GM23338 (cell line): ENCODE measurements around the gene NFIB. TPM values are rescaled to one million over a fixed set of nuclear protein-coding genes. Genes with fewer than 3 reads are reported as not detected.

ENCODE experiments used
- ATAC-seq: fragments of 200-7000 bp; cut with Tn5 transposase; 3 replicates; pipeline ENCODE4 v1.9.1; 2020
- DNase-seq: peaks from one replicate; pipeline ENCODE4 v3.0.0-alpha.2; 2015; ENCODE audit warnings: low spot score
- H2AFZ ChIP-seq: fragments of 200-600 bp; sonication (generic); 2 replicates; pipeline ENCODE4 v1.8.0; 2016; ENCODE audit warnings: antibody characterized with exemption, mild to moderate bottlenecking, moderate library complexity
- H3F3A ChIP-seq: fragments of 200-600 bp; sonication (generic); replicated peaks from 2 replicates; pipeline ENCODE4 v1.8.0; 2017; ENCODE audit warnings: antibody characterized with exemption, mixed run types, low read depth
- H3K27ac ChIP-seq: fragments of 200-600 bp; sonication (generic); 2 replicates; pipeline ENCODE4 v1.6.1; 2016; ENCODE audit warnings: low read depth
- H3K27me3 ChIP-seq: fragments of 200-600 bp; sonication (generic); 2 replicates; pipeline ENCODE4 v1.8.0; 2016; ENCODE audit warnings: mild to moderate bottlenecking, mixed run types, moderate library complexity; ENCODE audit not compliant: insufficient read depth
- H3K36me3 ChIP-seq: fragments of 200-600 bp; sonication (generic); 2 replicates; pipeline ENCODE4 v1.8.0; 2016; ENCODE audit warnings: mild to moderate bottlenecking; ENCODE audit not compliant: insufficient read depth
- H3K4me1 ChIP-seq: fragments of 200-600 bp; sonication (generic); 2 replicates; pipeline ENCODE4 v1.8.0; 2016; ENCODE audit warnings: mild to moderate bottlenecking, moderate library complexity; ENCODE audit not compliant: insufficient read depth
- H3K4me2 ChIP-seq: fragments of 200-600 bp; sonication (generic); 2 replicates; pipeline ENCODE4 v1.7.1; 2017; ENCODE audit warnings: mixed run types
- H3K4me3 ChIP-seq: fragments of 200-600 bp; sonication (generic); 2 replicates; pipeline ENCODE4 v1.6.1; 2016; ENCODE audit warnings: mixed run types
- H3K79me2 ChIP-seq: fragments of 200-600 bp; sonication (generic); replicated peaks from 2 replicates; pipeline ENCODE4 v1.8.0; 2017; ENCODE audit warnings: mild to moderate bottlenecking; ENCODE audit not compliant: insufficient read depth
- H3K9me2 ChIP-seq: fragments of 200-600 bp; sonication (generic); 2 replicates; pipeline ENCODE4 v1.8.0; 2017; ENCODE audit not compliant: insufficient read depth
- H4K20me1 ChIP-seq: fragments of 200-600 bp; sonication (generic); replicated peaks from 2 replicates; pipeline ENCODE4 v1.8.0; 2017; ENCODE audit warnings: mild to moderate bottlenecking; ENCODE audit not compliant: insufficient read depth
- H3K27ac Mint-ChIP-seq: 2 replicates; pipeline ENCODE4 v1.8.0; 2020; ENCODE audit warnings: inconsistent platforms, mild to moderate bottlenecking, moderate library complexity, mixed read lengths
- H3K27me3 Mint-ChIP-seq: 3 replicates; pipeline ENCODE4 v1.8.0; 2022; ENCODE audit warnings: low read depth, mild to moderate bottlenecking, moderate library complexity, mixed read lengths, inconsistent platforms; ENCODE audit not compliant: insufficient read depth, poor library complexity
- H3K36me3 Mint-ChIP-seq: 3 replicates; pipeline ENCODE4 v1.8.0; 2021; ENCODE audit warnings: low read depth, mild to moderate bottlenecking, inconsistent platforms, moderate library complexity, mixed read lengths
- H3K4me1 Mint-ChIP-seq: 3 replicates; pipeline ENCODE4 v1.8.0; 2020; ENCODE audit warnings: mild to moderate bottlenecking, inconsistent platforms, mixed read lengths
- H3K4me3 Mint-ChIP-seq: 3 replicates; pipeline ENCODE4 v1.8.0; 2021; ENCODE audit warnings: moderate library complexity, mild to moderate bottlenecking, inconsistent platforms, mixed read lengths
- H3K9me3 Mint-ChIP-seq: 3 replicates; pipeline ENCODE4 v1.8.0; 2020; ENCODE audit warnings: moderate library complexity, mild to moderate bottlenecking, inconsistent platforms, mixed read lengths
- CREB1 ChIP-seq: fragments of 250-450 bp; sonication (Bioruptor Pico); IDR thresholded peaks from 2 replicates; pipeline ENCODE4 v1.5.0; 2020; ENCODE audit warnings: low read depth, mild to moderate bottlenecking, moderate library complexity
- EZH2 ChIP-seq: fragments of 200-600 bp; sonication (generic); IDR thresholded peaks from one replicate; pipeline ENCODE4 v1.8.0; 2017; ENCODE audit warnings: antibody characterized with exemption, mild to moderate bottlenecking, low read depth; ENCODE audit not compliant: unreplicated experiment
- EZH2phosphoT487 ChIP-seq: fragments of 200-600 bp; sonication (generic); IDR thresholded peaks from one replicate; pipeline ENCODE4 v1.8.1; 2018; ENCODE audit warnings: antibody characterized with exemption; ENCODE audit not compliant: unreplicated experiment
- JUNB ChIP-seq: IDR thresholded peaks from one replicate; pipeline ENCODE4 v1.6.1; 2016; ENCODE audit warnings: antibody characterized with exemption; ENCODE audit not compliant: unreplicated experiment
- POLR2AphosphoS5 ChIP-seq: IDR thresholded peaks from 2 replicates; pipeline ENCODE4 v1.6.1; 2016; ENCODE audit warnings: antibody characterized with exemption, low read depth
- ZNF114 ChIP-seq: fragments of 250-450 bp; sonication (Bioruptor Pico); IDR thresholded peaks from 2 replicates; pipeline ENCODE4 v1.5.0; 2020; ENCODE audit warnings: mild to moderate bottlenecking, moderate library complexity
- polyA plus RNA-seq: library from polyadenylated mRNA; unstranded; fragments of >200 nt; fragmentation: Nextera tagmentation; extraction: Ambion mirVana; gene quantifications from 2 replicates; pipeline ENCODE4 v1.2.1, GENCODE V29; 2016
- total RNA-seq: library from RNA; depleted of rRNA; stranded (reverse); fragments of >200 nt; shearing (Covaris generic); gene quantifications from 2 replicates; pipeline ENCODE4 v1.2.3, GENCODE V29; 2014
- TF ChIP-seq, protein P1 (sequence below): fragments of 250-450 bp; sonication (Bioruptor Pico); IDR thresholded peaks from 2 replicates; pipeline ENCODE4 v1.5.0; 2020; ENCODE audit warnings: mild to moderate bottlenecking, moderate library complexity
- TF ChIP-seq, protein P2 (sequence below), 2 experiments: fragments of 200-600 bp in 1 of 2; sonication (generic) in 1 of 2; conservative IDR thresholded peaks; 2 replicates each; pipeline versions ENCODE4 v1.5.1 to v1.6.1; 2016 to 2017; ENCODE audit warnings: antibody characterized with exemption in 2 of 2, low read depth in 2 of 2, mild to moderate bottlenecking in 2 of 2, moderate library complexity in 1 of 2

The NFIB gene
- total and polyA plus RNA-seq, 2 experiments from 2014 or later: 3.9 to 4.7 TPM

DNA sequence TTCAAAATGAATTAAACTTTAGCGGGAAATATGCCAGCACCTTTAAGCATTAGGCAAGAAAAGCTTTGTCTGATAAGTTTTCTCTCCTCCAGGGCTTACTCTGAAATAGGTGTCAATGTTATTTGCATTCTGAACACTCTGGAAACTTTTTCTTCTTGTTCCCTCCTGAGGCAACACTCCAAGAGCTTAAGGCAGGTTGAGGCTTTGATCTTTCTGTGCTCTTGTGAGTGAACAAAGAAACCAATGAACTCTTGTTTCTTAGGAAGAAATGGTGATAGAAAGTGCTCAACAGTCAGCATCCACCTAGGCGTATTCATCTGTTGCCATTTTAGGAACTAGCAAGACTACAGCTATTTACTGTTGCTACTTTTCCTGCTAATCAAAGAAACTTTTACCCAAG, 259.8 kb downstream of the NFIB start (continued):
- TF ChIP-seq, protein P1, sequence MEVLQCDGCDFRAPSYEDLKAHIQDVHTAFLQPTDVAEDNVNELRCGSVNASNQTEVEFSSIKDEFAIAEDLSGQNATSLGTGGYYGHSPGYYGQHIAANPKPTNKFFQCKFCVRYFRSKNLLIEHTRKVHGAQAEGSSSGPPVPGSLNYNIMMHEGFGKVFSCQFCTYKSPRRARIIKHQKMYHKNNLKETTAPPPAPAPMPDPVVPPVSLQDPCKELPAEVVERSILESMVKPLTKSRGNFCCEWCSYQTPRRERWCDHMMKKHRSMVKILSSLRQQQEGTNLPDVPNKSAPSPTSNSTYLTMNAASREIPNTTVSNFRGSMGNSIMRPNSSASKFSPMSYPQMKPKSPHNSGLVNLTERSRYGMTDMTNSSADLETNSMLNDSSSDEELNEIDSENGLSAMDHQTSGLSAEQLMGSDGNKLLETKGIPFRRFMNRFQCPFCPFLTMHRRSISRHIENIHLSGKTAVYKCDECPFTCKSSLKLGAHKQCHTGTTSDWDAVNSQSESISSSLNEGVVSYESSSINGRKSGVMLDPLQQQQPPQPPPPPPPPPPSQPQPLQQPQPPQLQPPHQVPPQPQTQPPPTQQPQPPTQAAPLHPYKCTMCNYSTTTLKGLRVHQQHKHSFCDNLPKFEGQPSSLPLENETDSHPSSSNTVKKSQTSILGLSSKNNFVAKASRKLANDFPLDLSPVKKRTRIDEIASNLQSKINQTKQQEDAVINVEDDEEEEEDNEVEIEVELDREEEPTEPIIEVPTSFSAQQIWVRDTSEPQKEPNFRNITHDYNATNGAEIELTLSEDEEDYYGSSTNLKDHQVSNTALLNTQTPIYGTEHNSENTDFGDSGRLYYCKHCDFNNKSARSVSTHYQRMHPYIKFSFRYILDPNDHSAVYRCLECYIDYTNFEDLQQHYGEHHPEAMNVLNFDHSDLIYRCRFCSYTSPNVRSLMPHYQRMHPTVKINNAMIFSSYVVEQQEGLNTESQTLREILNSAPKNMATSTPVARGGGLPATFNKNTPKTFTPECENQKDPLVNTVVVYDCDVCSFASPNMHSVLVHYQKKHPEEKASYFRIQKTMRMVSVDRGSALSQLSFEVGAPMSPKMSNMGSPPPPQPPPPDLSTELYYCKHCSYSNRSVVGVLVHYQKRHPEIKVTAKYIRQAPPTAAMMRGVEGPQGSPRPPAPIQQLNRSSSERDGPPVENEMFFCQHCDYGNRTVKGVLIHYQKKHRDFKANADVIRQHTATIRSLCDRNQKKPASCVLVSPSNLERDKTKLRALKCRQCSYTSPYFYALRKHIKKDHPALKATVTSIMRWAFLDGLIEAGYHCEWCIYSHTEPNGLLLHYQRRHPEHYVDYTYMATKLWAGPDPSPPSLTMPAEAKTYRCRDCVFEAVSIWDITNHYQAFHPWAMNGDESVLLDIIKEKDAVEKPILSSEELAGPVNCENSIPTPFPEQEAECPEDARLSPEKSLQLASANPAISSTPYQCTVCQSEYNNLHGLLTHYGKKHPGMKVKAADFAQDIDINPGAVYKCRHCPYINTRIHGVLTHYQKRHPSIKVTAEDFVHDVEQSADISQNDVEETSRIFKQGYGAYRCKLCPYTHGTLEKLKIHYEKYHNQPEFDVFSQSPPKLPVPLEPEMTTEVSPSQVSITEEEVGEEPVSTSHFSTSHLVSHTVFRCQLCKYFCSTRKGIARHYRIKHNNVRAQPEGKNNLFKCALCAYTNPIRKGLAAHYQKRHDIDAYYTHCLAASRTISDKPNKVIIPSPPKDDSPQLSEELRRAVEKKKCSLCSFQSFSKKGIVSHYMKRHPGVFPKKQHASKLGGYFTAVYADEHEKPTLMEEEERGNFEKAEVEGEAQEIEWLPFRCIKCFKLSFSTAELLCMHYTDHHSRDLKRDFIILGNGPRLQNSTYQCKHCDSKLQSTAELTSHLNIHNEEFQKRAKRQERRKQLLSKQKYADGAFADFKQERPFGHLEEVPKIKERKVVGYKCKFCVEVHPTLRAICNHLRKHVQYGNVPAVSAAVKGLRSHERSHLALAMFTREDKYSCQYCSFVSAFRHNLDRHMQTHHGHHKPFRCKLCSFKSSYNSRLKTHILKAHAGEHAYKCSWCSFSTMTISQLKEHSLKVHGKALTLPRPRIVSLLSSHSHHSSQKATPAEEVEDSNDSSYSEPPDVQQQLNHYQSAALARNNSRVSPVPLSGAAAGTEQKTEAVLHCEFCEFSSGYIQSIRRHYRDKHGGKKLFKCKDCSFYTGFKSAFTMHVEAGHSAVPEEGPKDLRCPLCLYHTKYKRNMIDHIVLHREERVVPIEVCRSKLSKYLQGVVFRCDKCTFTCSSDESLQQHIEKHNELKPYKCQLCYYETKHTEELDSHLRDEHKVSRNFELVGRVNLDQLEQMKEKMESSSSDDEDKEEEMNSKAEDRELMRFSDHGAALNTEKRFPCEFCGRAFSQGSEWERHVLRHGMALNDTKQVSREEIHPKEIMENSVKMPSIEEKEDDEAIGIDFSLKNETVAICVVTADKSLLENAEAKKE (CRISPR knock-in tag): no peak
- no peak for TF ChIP-seq EZH2
- TF ChIP-seq JUNB: no peak
- TF ChIP-seq, protein P2, sequence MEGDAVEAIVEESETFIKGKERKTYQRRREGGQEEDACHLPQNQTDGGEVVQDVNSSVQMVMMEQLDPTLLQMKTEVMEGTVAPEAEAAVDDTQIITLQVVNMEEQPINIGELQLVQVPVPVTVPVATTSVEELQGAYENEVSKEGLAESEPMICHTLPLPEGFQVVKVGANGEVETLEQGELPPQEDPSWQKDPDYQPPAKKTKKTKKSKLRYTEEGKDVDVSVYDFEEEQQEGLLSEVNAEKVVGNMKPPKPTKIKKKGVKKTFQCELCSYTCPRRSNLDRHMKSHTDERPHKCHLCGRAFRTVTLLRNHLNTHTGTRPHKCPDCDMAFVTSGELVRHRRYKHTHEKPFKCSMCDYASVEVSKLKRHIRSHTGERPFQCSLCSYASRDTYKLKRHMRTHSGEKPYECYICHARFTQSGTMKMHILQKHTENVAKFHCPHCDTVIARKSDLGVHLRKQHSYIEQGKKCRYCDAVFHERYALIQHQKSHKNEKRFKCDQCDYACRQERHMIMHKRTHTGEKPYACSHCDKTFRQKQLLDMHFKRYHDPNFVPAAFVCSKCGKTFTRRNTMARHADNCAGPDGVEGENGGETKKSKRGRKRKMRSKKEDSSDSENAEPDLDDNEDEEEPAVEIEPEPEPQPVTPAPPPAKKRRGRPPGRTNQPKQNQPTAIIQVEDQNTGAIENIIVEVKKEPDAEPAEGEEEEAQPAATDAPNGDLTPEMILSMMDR (conservative IDR thresholded peaks at IDR 0.05; ENCODE audit: low read depth in 2 of 2): no peak

DNA sequence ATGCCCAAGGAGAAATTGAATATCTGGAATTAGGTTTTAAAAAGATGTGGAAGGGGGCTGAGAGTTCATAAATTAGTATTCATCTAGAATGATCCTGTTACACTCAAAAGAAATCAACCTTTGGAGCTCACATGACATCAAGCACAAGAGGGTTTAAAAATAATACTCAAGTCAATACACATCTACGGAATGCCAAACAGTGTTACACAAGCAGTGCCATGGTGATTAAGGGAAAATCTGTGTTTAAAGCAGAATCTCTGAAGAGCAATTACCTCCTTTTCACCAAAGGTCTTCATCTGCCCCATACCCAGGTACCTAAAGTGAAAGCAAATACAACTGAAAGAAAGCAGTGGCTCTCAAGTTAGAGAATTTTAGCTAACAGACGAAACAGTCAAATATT, 261.6 kb downstream of the NFIB start:
- no peaks in the 10 kb centered on the region for H3K4me1 ChIP-seq
- no peak overlapping the region for H3K27ac ChIP-seq
- H3K9me2 ChIP-seq: no peaks in the 10 kb centered on the region
- no peaks in the 10 kb centered on the region for H3K36me3 Mint-ChIP-seq
- peak overlapping the region; percentile 14; the same call in 1 of the 2 replicates for H3K27ac Mint-ChIP-seq
- no peak overlapping the region; the same call in 1 of the 2 replicates for H2AFZ ChIP-seq
- H3K27me3 ChIP-seq: no peaks in the 10 kb centered on the region
- H3K4me1 Mint-ChIP-seq: peaks cover 7% of the 10 kb centered on the region
- no peak for TF ChIP-seq ZNF114 (CRISPR knock-in tag)
- TF ChIP-seq, protein P2 (conservative IDR thresholded peaks at IDR 0.05; ENCODE audit: low read depth in 2 of 2): no peak
- no peak for TF ChIP-seq POLR2AphosphoS5
- no peak for TF ChIP-seq CREB1 (CRISPR knock-in tag)
- TF ChIP-seq EZH2phosphoT487: no peak
- no peak for TF ChIP-seq EZH2
- H4K20me1 ChIP-seq: no peaks in the 10 kb centered on the region
- H3K36me3 ChIP-seq: no peaks in the 10 kb centered on the region
- no peaks in the 10 kb centered on the region for H3F3A ChIP-seq
- no peak overlapping the region for H3K4me2 ChIP-seq
- ATAC-seq (no peak), DNase-seq (no peak)
- no peak overlapping the region for H3K4me3 Mint-ChIP-seq
- no peak overlapping the region for H3K4me3 ChIP-seq
- H3K27me3 Mint-ChIP-seq: no peaks in the 10 kb centered on the region
- H3K79me2 ChIP-seq: no peaks in the 10 kb centered on the region
- no peaks in the 10 kb centered on the region for H3K9me3 Mint-ChIP-seq
